GM23248 (cell line): ENCODE data around the gene TUBB3. TPM values are rescaled to one million over a fixed set of nuclear protein-coding genes. Genes with fewer than 3 reads are reported as not detected.

Experiments
- DNase-seq: peaks from one replicate; pipeline ENCODE4 v3.0.0-alpha.2; 2015
- H2AFZ ChIP-seq: fragments of 200-600 bp; sonication (generic); 2 replicates; pipeline ENCODE4 v1.6.1; 2016; ENCODE audit warnings: antibody characterized with exemption
- H3F3A ChIP-seq: fragments of 200-600 bp; sonication (generic); 2 replicates; pipeline ENCODE4 v1.6.1; 2016; ENCODE audit warnings: mild to moderate bottlenecking, antibody characterized with exemption, mixed run types; ENCODE audit not compliant: insufficient read depth
- H3K27ac ChIP-seq: fragments of 200-600 bp; sonication (generic); 2 replicates; pipeline ENCODE4 v1.5.1; 2016; ENCODE audit warnings: mild to moderate bottlenecking
- H3K27me3 ChIP-seq: fragments of 200-600 bp; sonication (generic); replicated peaks from 2 replicates; pipeline ENCODE4 v1.6.1; 2016; ENCODE audit warnings: mild to moderate bottlenecking; ENCODE audit not compliant: insufficient read depth
- H3K36me3 ChIP-seq: fragments of 200-600 bp; sonication (generic); 2 replicates; pipeline ENCODE4 v1.6.1; 2016; ENCODE audit warnings: low read depth, mild to moderate bottlenecking
- H3K4me1 ChIP-seq: fragments of 200-600 bp; sonication (generic); 2 replicates; pipeline ENCODE4 v1.6.1; 2016; ENCODE audit warnings: mild to moderate bottlenecking; ENCODE audit not compliant: insufficient read depth
- H3K4me2 ChIP-seq: fragments of 200-600 bp; sonication (generic); one replicate; pipeline ENCODE4 v1.6.1; 2016; ENCODE audit warnings: mild to moderate bottlenecking; ENCODE audit not compliant: unreplicated experiment
- H3K4me3 ChIP-seq: fragments of 200-600 bp; sonication (generic); 2 replicates; pipeline ENCODE4 v1.5.1; 2016; ENCODE audit warnings: mild to moderate bottlenecking
- H3K79me2 ChIP-seq: fragments of 200-600 bp; sonication (generic); 2 replicates; pipeline ENCODE4 v1.6.1; 2016; ENCODE audit warnings: mild to moderate bottlenecking; ENCODE audit not compliant: insufficient read depth
- H3K9ac ChIP-seq: fragments of 200-600 bp; sonication (generic); 2 replicates; pipeline ENCODE4 v1.6.1; 2016; ENCODE audit warnings: mild to moderate bottlenecking
- H3K9me2 ChIP-seq: fragments of 200-600 bp; sonication (generic); 2 replicates; pipeline ENCODE4 v1.6.1; 2016; ENCODE audit warnings: mixed run types, mild to moderate bottlenecking, moderate library complexity; ENCODE audit not compliant: insufficient read depth
- H3K9me3 ChIP-seq: fragments of 200-600 bp; sonication (generic); one replicate; pipeline ENCODE4 v1.6.1; 2017; ENCODE audit warnings: low read depth
- H4K20me1 ChIP-seq: fragments of 200-600 bp; sonication (generic); 2 replicates; pipeline ENCODE4 v1.6.0; 2016; ENCODE audit not compliant: insufficient read depth
- EZH2 ChIP-seq: fragments of 200-600 bp; sonication (generic); IDR thresholded peaks from 2 replicates; pipeline ENCODE4 v1.6.1; 2018; ENCODE audit warnings: antibody characterized with exemption, mild to moderate bottlenecking; ENCODE audit not compliant: insufficient read depth, poor library complexity, severe bottlenecking
- EZH2phosphoT487 ChIP-seq: fragments of 200-600 bp; sonication (generic); IDR thresholded peaks from 2 replicates; pipeline ENCODE4 v1.6.1; 2018; ENCODE audit warnings: antibody characterized with exemption, moderate library complexity, mild to moderate bottlenecking, low read depth; ENCODE audit not compliant: insufficient read depth
- WGBS, 2 experiments: methylation state at CpG; one replicate each; pipeline ENCODE4 v1.1.6; 2015 to 2017; ENCODE audit warnings: low lambda C conversion rate in 2 of 2, low coverage in 1 of 2; ENCODE audit errors: missing lambda C conversion rate in 2 of 2; 5-methylcytosine and 5-hydroxymethylcytosine counted together
- in situ Hi-C: fragments of 300-500 bp; cut with MboI; formaldehyde crosslinking; loops from 2 replicates; pipeline ENCODE4 v1.15.0; 2020
- polyA plus RNA-seq: library from polyadenylated mRNA; unstranded; fragments of >200 nt; fragmentation: Nextera tagmentation; extraction: Ambion mirVana; gene quantifications from 2 replicates; pipeline ENCODE4 v1.2.1, GENCODE V29; 2016
- total RNA-seq: library from RNA; depleted of rRNA; stranded (reverse); fragments of >200 nt; shearing (Covaris generic); gene quantifications from 2 replicates; pipeline ENCODE4 v1.2.3, GENCODE V29; 2014

TUBB3 gene
- total and polyA plus RNA-seq, 2 experiments from 2014 or later, result 95.8 to 215 TPM

DNA sequence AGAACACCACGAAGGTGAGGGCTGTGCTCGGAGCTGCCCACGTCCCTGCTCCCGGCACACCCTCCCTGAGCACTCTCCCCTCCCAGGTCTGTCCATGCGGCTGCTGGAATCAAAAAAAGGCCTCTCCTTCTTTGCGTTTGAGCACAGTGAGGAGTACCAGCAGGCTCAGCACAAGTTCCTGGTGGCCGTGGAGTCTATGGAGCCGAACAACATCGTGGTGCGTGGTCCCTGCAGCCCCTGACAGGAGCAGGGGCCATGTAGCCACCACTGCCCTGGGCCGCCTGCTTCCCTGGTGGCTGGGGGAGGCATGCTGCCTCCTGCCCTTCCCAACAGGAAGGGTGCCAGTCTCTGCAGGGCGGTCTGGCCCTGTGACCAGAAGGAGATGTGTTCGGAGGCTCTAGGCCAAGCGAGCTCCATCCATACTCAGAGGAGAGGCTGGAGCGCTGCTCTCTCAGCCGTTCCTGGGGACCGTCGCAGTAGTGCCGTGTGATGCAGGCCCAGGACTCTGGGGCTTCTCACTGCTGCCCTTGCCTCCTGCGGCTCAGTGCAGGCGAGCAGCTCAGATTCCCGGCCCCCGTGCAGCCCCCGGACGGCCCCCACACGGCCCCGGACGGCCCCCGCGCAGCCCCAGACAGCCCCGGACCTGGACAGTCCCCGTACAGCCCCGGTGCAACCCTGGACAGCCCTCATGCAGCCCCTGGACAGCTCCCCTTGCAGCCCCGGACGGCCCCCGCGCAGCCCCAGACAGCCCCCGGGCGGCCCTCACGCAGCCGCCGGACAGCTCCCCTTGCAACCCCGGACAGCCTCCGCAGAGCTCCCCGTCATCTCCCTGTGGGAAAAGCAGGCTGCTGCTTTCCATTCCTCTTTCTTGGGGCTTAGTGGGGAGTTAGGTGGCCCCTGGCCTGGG, 29.2 kb upstream of the TUBB3 start:
- Histone ChIP-seq H3K9me3 (no peaks in the 10 kb centered on the region), H3F3A (no peaks in the 10 kb centered on the region), H4K20me1 (no peaks in the 10 kb centered on the region), H3K27ac (no peak overlapping the region), H3K4me3 (no peak overlapping the region), H3K9ac (no peak overlapping the region), H3K4me1 (no peaks in the 10 kb centered on the region), H3K9me2 (no peaks in the 10 kb centered on the region), H3K27me3 (no peaks in the 10 kb centered on the region), H3K79me2 (peaks cover 70% of the 10 kb centered on the region), H3K4me2 (no peak overlapping the region), H3K36me3 (peaks cover 31% of the 10 kb centered on the region), H2AFZ (no peak overlapping the region)
- in situ Hi-C loops, result no loop called here
- WGBS, 2 experiments, result 93 to 94% methylated on average over 27 to 44 of the region's 45 CpGs
- no peak for DNase-seq
- no peak for TF ChIP-seq EZH2phosphoT487
- no peak for TF ChIP-seq EZH2

GRCh38 chr16:89895482-89896250, 27.5 kb upstream of the TUBB3 start:
- Histone ChIP-seq H3K9me2 (no peaks in the 10 kb centered on the region), H3K79me2 (peaks cover 68% of the 10 kb centered on the region), H2AFZ (no peak overlapping the region), H3K9me3 (no peaks in the 10 kb centered on the region), H3K27ac (no peak overlapping the region), H3K4me3 (no peak overlapping the region), H3K4me2 (no peak overlapping the region), H3K9ac (no peak overlapping the region), H3K27me3 (no peaks in the 10 kb centered on the region), H3K4me1 (no peaks in the 10 kb centered on the region), H3K36me3 (peaks cover 48% of the 10 kb centered on the region), H3F3A (no peaks in the 10 kb centered on the region), H4K20me1 (no peaks in the 10 kb centered on the region)
- in situ Hi-C loops, result no loop called here
- 91 to 94% methylated on average over 26 of the region's 26 CpGs for WGBS, 2 experiments
- TF ChIP-seq EZH2 (no peak), EZH2phosphoT487 (no peak)
- no peak for DNase-seq

- Histone ChIP-seq H3K79me2 (peaks cover 57% of the 10 kb centered on the region), H3K9me3 (no peaks in the 10 kb centered on the region), H2AFZ (no peak overlapping the region), H3K4me1 (no peaks in the 10 kb centered on the region), H3K9me2 (no peaks in the 10 kb centered on the region), H3K9ac (no peak overlapping the region), H3F3A (no peaks in the 10 kb centered on the region), H3K4me3 (no peak overlapping the region), H3K27ac (no peak overlapping the region), H3K4me2 (no peak overlapping the region), H3K27me3 (no peaks in the 10 kb centered on the region), H4K20me1 (no peaks in the 10 kb centered on the region), H3K36me3 (peaks cover 50% of the 10 kb centered on the region)
- WGBS, 2 experiments, result 97 to 99% methylated on average over 11 of the region's 11 CpGs
- DNase-seq, result no peak
- TF ChIP-seq EZH2phosphoT487, result no peak
- in situ Hi-C loops, result no loop called here
These were observed 25.9 kb upstream of the TUBB3 start for GRCh38 chr16:89897204-89897603.

DNA sequence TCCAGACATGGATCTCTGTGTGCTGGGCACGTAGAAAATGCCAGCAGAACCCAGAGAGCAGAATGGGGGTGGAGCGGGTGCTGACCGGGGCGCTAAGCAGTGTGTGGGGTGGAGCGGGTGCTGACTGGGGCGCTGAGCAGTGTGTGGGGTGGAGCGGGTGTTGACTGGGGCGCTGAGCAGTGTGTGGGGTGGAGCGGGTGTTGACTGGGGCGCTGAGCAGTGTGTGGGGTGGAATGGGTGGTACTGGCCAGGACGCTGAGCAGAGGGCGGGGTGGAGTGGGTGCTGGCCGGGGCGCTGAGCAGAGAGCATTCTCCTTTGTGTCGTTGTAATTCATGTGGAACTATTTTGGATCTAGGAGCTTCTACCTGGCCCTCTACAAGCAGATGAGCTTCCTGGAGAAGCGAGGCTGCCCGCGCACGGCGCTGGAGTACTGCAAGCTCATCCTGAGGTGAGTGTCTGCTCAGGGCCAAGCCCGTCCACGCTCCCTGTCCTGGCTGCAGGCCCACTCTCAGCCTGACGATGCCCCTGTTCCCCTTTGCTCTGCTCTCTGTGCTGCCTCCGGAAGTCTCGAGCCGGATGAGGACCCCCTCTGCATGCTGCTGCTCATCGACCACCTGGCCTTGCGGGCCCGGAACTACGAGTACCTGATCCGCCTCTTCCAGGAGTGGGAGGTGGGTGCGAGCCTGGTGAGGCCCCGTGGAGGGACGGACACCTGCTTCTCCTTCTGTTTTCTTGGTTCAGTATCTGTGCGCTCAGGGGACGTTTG, 24.8 kb upstream of the TUBB3 start:
- Histone ChIP-seq H3K36me3 (peaks cover 50% of the 10 kb centered on the region), H3K9me2 (no peaks in the 10 kb centered on the region), H4K20me1 (no peaks in the 10 kb centered on the region), H3K4me3 (no peak overlapping the region), H3K79me2 (peaks cover 46% of the 10 kb centered on the region), H3K27me3 (no peaks in the 10 kb centered on the region), H3K4me1 (no peaks in the 10 kb centered on the region), H3F3A (no peaks in the 10 kb centered on the region), H3K9ac (no peak overlapping the region), H3K27ac (no peak overlapping the region), H3K9me3 (no peaks in the 10 kb centered on the region), H3K4me2 (no peak overlapping the region), H2AFZ (no peak overlapping the region)
- TF ChIP-seq EZH2 (no peak), EZH2phosphoT487 (no peak)
- in situ Hi-C loops, result no loop called here
- DNase-seq, result no peak
- WGBS, 2 experiments, result 94 to 95% methylated on average over 27 to 36 of the region's 36 CpGs
